HUES64 (cell line): Measurements from ENCODE around the gene FRMD3.

ENCODE experiments used
- H3K27ac ChIP-seq: 2 replicates; pipeline ENCODE4 v1.7.0; 2013; ENCODE audit warnings: low read depth, low read length, inconsistent platforms
- H3K27me3 ChIP-seq: 2 replicates; pipeline ENCODE4 v1.6.1; 2013; ENCODE audit warnings: mild to moderate bottlenecking, low read length; ENCODE audit not compliant: insufficient read depth
- H3K36me3 ChIP-seq: 2 replicates; pipeline ENCODE4 v1.6.1; 2013; ENCODE audit warnings: mild to moderate bottlenecking, low read length; ENCODE audit not compliant: insufficient read depth
- H3K4me1 ChIP-seq: 2 replicates; pipeline ENCODE4 v1.6.1; 2013; ENCODE audit warnings: mild to moderate bottlenecking, low read length, moderate library complexity; ENCODE audit not compliant: insufficient read depth
- H3K4me3 ChIP-seq: 2 replicates; pipeline ENCODE4 v1.5.1; 2013; ENCODE audit warnings: mild to moderate bottlenecking, low read length, moderate library complexity
- H3K9ac ChIP-seq: 2 replicates; pipeline ENCODE4 v1.6.1; 2013; ENCODE audit warnings: mild to moderate bottlenecking, low read depth, low read length
- H3K9me3 ChIP-seq: 2 replicates; pipeline ENCODE4 v1.6.1; 2013; ENCODE audit warnings: low read depth, low read length; ENCODE audit not compliant: insufficient read depth
- WGBS: fragments of 150-250, 120-280 bp; methylation state at CpG from one replicate; pipeline ENCODE4 v1.1.7; 2013; ENCODE audit warnings: missing lambda C conversion rate; 5-methylcytosine and 5-hydroxymethylcytosine counted together

FRMD3 gene

GRCh38 chr9:83259558-83259957 lies 278.6 kb downstream of the FRMD3 start:
- no peak overlapping the region for H3K4me3 ChIP-seq
- H3K27me3 ChIP-seq = no peaks in the 10 kb centered on the region
- no peaks in the 10 kb centered on the region for H3K36me3 ChIP-seq
- H3K4me1 ChIP-seq = no peaks in the 10 kb centered on the region
- no peak overlapping the region for H3K27ac ChIP-seq
- WGBS = 90% methylated on average over 1 of the region's 1 CpG
- no peaks in the 10 kb centered on the region for H3K9me3 ChIP-seq
- H3K9ac ChIP-seq = no peak overlapping the region

DNA sequence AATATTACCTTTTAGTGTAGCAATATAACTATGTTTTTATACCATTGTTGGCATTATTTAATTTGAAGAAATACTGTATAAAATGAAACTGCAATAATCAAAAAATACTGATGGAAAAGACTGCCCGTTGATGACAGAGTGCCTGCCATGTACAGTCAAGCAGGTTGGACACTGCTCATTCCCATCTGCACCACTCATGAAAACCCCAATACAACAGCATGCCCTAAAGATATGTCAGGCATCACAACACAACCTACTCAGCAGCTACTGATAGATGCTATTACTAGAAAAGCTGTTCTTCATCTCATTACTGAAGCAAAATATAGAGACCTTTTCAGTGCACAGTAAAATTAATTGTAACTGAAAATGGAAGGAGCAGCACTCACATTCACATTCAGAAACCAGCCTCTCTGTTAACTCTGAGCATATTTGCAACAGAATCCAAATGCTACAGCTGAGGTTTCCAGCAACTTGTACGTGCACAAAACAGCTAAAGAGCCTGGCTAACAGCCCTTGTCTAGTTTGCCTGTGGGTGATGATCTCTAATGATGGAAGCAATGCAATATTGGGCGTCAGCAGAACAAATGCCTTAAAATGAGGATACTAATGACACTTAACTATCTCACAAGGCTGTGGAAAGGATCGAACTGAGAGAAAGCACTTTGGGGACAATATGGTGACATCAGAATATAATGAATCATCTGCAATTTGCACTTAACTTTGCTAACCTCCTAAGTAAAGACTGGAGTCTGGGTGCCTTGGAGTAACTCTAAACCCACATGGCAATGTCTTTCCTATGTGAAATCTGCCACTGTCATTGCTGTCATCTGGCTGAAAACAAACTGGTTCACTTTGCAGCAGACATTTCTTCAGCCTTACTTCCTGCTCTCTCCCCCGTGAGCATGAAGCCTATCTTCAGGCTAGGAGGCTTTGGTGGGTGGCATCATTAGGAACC lies 280.0 kb downstream of the FRMD3 start:
- H3K27me3 ChIP-seq = no peaks in the 10 kb centered on the region
- H3K4me3 ChIP-seq = no peak overlapping the region
- H3K9ac ChIP-seq = no peak overlapping the region
- no peak overlapping the region for H3K27ac ChIP-seq
- no peaks in the 10 kb centered on the region for H3K4me1 ChIP-seq
- WGBS = 89% methylated on average over 4 of the region's 5 CpGs
- no peaks in the 10 kb centered on the region for H3K9me3 ChIP-seq
- H3K36me3 ChIP-seq = no peaks in the 10 kb centered on the region

DNA sequence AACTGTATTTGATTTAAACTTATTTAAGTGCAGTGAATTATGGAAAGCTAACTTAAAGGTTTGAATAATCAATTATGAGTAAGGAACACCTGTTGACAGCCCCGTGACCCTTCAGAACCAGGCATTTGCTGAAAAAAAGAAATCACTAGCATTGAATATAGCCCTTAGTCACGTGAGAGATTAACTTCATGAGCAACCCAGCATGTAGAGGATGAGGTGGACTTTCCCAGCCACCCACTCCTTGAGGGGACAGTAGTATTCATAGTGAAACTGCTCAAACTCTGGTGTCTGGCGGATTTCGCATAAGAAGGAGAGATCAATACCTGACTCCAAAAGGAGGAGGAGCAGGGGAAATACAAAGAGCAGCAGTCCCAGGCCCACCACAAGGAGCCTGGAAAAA lies 290.5 kb downstream of the FRMD3 start:
- no peaks in the 10 kb centered on the region for H3K27me3 ChIP-seq
- no peak overlapping the region for H3K9ac ChIP-seq
- no peaks in the 10 kb centered on the region for H3K36me3 ChIP-seq
- no peak overlapping the region for H3K27ac ChIP-seq
- no peaks in the 10 kb centered on the region for H3K4me1 ChIP-seq
- H3K4me3 ChIP-seq = no peak overlapping the region
- WGBS = 83% methylated on average over 4 of the region's 4 CpGs
- H3K9me3 ChIP-seq = 0 out of 2 replicates have a peak, but pooled peaks cover 2% of the 10 kb centered on the region

DNA sequence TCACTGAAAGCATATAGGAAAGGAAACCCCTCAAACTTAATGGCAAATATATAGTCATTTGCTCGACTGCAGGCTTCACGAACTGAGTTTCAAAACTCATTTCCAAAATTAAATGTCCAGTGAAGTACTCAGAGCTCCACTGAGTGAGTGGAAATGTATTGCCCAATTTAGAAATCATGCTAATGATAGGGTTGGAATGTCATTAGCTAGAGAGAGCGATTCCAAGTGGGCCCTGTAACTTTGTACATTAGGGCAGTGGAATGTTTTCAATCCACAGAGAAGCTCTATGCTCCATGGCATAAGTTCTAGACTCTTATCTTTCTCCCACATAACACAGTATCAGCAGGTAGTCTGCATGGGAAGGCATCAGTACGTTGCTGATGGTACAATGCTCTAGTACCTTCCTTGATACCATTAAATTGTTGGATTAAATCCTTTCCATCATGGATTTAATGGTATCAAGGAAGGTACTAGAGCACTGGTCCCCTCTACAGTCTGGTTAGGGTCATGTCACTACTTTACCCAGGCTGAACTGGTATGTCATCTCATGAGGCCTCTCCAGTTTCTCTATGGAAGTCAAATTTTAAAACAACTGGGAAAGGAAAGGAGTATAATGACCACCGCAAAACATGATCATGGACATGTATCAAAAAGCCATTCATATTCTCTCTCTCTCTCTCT lies 292.1 kb downstream of the FRMD3 start:
- no peaks in the 10 kb centered on the region for H3K27me3 ChIP-seq
- no peaks in the 10 kb centered on the region for H3K36me3 ChIP-seq
- no peak overlapping the region for H3K4me3 ChIP-seq
- H3K4me1 ChIP-seq = no peaks in the 10 kb centered on the region
- WGBS = 94% methylated on average over 5 of the region's 5 CpGs
- H3K9me3 ChIP-seq = 0 out of 2 replicates have a peak, but pooled peaks cover 2% of the 10 kb centered on the region
- no peak overlapping the region for H3K27ac ChIP-seq
- H3K9ac ChIP-seq = no peak overlapping the region

DNA sequence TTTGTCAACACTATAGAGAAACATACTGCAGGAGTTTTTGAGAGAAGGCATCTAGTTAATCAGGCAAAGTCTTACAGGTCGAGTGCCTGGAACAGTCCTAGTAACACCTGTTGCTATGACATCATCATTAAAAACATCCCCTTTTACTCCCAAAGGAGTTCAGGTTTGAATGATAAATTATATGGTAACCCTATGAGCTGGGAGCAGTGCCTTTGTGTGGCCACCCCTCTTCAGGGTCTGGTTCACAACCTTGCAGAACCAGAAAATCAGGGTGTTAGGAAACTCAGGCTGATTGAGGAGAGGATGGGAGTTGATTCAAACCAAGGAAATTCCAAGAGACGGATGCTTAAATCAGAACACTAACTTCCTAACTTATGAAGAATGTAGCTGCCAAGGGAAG lies 296.1 kb downstream of the FRMD3 start:
- no peak overlapping the region for H3K27ac ChIP-seq
- 86% methylated on average over 1 of the region's 2 CpGs for WGBS

GRCh38 chr9:83240671-83241070 lies 297.5 kb downstream of the FRMD3 start:
- no peak overlapping the region for H3K9ac ChIP-seq
- WGBS = 70% methylated on average over 4 of the region's 4 CpGs
- H3K9me3 ChIP-seq = 0 out of 2 replicates have a peak, but pooled peaks cover 2% of the 10 kb centered on the region
- H3K4me1 ChIP-seq = peaks cover 8% of the 10 kb centered on the region; the same call in 1 of the 2 replicates
- no peak overlapping the region for H3K4me3 ChIP-seq
- H3K27ac ChIP-seq = no peak overlapping the region
- no peaks in the 10 kb centered on the region for H3K36me3 ChIP-seq
- no peaks in the 10 kb centered on the region for H3K27me3 ChIP-seq

More for the DNA sequence above, 296.1 kb downstream of the FRMD3 start:
- Histone ChIP-seq H3K36me3 (no peaks in the 10 kb centered on the region), H3K9me3 (0 out of 2 replicates have a peak, but pooled peaks cover 2% of the 10 kb centered on the region), H3K27me3 (no peaks in the 10 kb centered on the region), H3K9ac (no peak overlapping the region), H3K4me1 (no peaks in the 10 kb centered on the region), H3K4me3 (no peak overlapping the region)

DNA sequence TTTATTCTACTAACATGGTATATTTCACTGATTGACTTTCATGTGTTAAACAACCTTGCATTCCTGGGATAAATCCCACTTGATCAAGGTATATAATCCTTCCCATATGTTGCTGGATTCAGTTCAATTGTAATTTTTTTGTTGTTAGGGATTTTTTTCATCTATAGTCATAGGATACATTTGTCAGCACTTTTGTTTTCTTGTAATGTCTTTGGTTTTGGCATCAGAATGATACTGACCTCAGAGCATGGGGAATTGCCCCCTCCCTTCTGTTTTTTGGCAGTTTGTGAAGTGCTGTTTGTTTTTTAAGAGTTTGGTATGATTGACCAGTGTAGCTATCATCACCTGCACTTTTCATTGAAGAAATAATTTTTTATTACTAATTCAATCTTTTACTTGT lies 298.5 kb downstream of the FRMD3 start:
- Histone ChIP-seq H3K27me3 (no peaks in the 10 kb centered on the region), H3K27ac (no peak overlapping the region), H3K4me3 (no peak overlapping the region), H3K9me3 (0 out of 2 replicates have a peak, but pooled peaks cover 2% of the 10 kb centered on the region), H3K9ac (no peak overlapping the region), H3K4me1 (peaks cover 16% of the 10 kb centered on the region), H3K36me3 (no peaks in the 10 kb centered on the region)

DNA sequence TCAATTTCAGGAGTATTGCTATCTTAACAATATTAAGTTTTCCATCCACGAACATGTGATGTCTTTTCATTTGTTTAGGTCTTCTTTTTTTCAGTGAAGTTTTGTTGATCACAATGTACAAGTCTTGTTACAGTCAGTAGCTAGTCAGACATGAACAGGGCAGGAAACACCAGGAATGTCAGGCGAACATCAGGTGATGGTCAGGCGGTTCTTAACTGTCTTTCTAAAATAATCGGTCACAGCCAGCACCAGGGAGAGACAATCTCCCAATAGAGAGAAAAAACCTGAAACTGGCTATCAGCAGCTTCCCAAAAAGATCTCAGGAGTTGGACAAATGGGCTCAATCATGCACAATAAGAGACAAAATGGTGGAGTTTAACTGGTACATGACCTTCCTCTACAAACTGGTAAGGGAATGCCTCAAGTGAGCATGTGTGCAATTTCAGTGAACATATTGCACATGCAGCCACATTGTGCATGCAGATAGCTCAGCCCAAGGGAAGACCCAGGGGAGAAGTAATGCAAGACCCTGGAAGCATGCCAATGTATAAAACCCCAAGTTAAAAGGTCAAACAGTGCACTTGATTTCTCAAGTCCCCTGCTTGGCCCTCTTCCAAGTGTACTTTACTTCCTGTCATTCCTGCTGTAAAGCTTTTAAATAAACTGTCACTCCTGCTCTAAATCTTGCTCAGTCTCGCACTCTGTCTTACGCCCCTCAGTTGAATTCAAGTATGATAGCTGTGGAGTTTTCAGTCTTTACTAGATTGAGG lies 299.1 kb downstream of the FRMD3 start:
- H3K9me3 ChIP-seq = 0 out of 2 replicates have a peak, but pooled peaks cover 2% of the 10 kb centered on the region
- no peak overlapping the region for H3K27ac ChIP-seq
- no peak overlapping the region for H3K9ac ChIP-seq
- WGBS = 95% methylated on average over 6 of the region's 6 CpGs
- peaks cover 23% of the 10 kb centered on the region for H3K4me1 ChIP-seq
- H3K4me3 ChIP-seq = no peak overlapping the region
- H3K27me3 ChIP-seq = no peaks in the 10 kb centered on the region
- no peaks in the 10 kb centered on the region for H3K36me3 ChIP-seq

GRCh38 chr9:83236029-83236696 lies 302.0 kb downstream of the FRMD3 start:
- H3K27ac ChIP-seq = peak overlapping the region; percentile 17; the same call in 1 of the 2 replicates
- H3K9me3 ChIP-seq = no peaks in the 10 kb centered on the region
- no peak overlapping the region for H3K4me3 ChIP-seq
- H3K9ac ChIP-seq = no peak overlapping the region
- no peaks in the 10 kb centered on the region for H3K27me3 ChIP-seq
- H3K4me1 ChIP-seq = peaks cover 24% of the 10 kb centered on the region
- H3K36me3 ChIP-seq = no peaks in the 10 kb centered on the region
- WGBS = 92% methylated on average over 4 of the region's 4 CpGs

- Histone ChIP-seq H3K4me1 (peaks cover 24% of the 10 kb centered on the region), H3K36me3 (no peaks in the 10 kb centered on the region), H3K9me3 (no peaks in the 10 kb centered on the region), H3K9ac (no peak overlapping the region), H3K27ac (peak overlapping the region; percentile 17; the same call in 1 of the 2 replicates), H3K27me3 (no peaks in the 10 kb centered on the region), H3K4me3 (no peak overlapping the region)
- WGBS = 38% methylated on average over 2 of the region's 2 CpGs
Observed at GRCh38 chr9:83235526-83235925, 302.7 kb downstream of the FRMD3 start.
